GM21360 (cell line): ENCODE data around the gene VEZF1.

Experiments used
- ATAC-seq: cut with Tn5 transposase; IDR thresholded peaks from one replicate; pipeline ENCODE4 v1.9.1; 2021; ENCODE audit warnings: mild to moderate bottlenecking, moderate library complexity; ENCODE audit not compliant: unreplicated experiment

Gene VEZF1

DNA sequence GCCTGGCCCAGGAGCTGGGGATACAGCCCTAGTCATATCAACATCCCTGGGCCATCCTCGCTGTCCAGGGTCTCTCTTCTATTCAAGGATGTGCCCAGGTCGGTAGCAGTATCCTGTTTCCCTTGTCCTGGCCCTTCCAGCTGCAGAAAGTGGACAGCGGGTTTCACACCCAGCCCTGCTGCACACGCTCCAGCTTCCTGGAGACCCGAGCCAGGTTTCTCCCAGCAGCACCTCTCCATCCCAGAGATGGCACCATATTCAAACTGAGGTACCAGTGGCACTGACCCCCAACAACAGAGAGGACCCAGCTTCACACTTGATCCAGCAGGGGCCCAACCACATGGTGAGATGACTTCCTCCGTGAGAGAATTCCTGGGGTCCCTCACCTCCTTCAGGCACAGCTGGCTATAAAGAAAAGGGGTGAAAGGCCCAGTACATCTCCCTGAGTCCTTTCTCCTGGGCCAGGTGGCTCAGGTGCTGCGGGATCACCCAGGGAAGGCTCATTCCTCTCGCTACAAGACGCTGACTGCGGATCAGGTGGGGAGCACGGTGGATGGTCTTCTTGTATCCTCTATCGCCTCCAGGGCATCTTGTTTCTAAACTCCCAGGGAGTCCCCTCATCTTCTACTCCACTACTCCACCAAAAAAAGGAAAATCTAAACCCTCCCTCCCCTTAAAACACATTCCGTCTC is 34.2 kb downstream of the VEZF1 start:
- no peak for ATAC-seq

DNA sequence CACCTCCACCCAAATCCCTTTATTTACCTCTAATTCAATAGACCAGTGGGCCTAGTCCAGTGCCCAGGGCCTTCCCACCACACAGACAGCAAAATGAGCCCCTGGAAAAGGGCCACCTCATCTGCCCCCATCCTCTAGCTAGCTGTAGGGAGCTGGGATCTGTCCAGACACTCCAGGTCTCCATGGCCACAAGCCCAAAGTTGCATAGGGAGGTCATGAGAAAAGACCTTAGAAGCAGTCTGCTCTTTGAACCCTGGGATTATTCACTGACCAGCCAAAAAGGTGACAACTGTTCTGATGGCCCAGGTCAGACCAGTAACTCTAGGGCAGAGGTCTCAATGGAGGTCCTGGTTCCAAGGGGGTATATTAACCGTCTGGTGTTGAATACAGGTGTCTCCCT is 34.8 kb downstream of the VEZF1 start:
- ATAC-seq: no peak

- ATAC-seq: no peak
These were observed 38.4 kb downstream of the VEZF1 start for GRCh38 chr17:57949649-57950048.

- ATAC-seq: no peak
These were observed 39.3 kb downstream of the VEZF1 start for GRCh38 chr17:57948555-57949420.

- ATAC-seq: no peak
These were observed 39.9 kb downstream of the VEZF1 start for GRCh38 chr17:57948169-57948554.

DNA sequence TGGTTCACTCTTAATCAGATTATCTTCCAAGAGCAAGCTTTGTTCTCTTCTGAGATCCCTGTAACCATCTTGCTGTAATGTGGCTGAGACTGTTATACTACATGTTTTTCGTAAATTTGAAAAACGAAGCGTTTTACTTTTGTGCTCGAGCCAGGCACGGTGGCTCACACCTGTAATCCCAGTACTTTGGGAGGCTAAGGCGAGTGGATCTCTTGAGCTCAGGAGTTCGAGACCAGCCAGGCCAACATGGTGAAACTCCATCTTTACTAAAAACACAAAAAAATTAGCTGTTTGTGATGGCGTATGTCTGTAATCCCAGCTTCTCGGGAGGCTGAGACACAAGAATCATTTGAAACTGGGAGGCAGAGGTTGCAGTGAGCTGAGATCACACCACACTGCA is 40.7 kb downstream of the VEZF1 start:
- ATAC-seq: no peak

DNA sequence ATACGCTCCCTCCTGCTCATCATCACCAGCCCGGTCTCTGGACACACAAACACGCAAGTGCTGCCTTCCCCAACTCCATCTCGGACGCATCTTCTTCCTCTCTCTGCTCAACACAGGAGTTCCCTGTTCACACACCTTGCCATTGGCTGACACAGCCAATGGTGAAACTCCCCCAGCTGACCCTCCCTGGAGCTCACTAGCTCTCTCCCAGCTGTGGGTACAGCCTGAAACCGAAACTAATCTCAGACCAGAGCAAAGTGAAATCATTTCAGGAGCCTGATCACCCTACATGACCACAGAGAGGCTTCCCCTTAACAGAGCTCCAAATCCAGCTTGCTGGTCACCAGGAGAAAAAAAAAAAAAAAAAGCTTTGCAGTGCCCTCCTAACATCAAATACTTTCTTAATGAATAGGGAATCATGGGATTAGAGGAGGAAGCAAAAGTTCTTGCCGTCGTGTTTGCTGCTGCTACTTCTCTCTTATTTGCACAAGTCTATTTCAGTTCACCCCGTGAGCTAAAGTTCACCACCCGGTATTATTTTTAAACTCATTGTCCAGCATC is 41.2 kb downstream of the VEZF1 start:
- ATAC-seq: peak; percentile 75

DNA sequence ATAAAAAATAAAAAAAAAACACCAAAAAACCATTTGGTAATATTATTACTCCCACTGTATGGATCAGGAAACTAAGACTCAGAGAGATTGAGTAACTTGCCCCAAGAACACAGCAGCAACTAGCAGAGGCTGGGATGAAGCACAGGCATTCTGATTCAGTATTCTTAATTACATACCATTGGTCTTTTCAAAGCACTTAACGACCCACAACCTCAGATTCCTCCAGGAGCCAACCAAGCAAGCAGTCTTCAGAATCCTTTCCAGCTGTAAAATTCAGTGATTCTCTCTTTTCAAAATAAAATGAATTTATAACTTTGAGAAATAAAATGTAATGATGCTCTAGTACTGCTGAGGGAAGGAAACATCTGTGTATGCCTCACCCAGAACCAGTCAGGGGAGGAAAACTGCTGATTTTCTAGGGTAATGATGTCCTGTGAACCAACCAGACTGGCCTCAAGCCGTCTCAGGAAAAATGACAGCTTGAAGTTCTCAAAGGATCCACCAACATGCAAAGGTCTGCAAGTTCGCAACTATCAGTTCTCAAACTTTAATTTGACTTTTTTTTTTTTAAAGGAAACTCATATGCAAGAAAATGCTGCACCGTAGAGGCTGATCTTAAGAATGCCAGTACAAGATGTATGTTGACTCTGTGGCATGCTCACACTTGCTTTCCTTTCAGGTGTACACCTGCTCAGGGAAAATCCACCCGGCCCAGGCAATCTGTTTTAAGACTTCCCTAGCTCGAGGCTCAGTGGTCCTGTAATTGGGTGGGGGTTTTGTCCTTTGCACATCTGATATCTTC is 41.9 kb downstream of the VEZF1 start:
- ATAC-seq: peak; percentile 7

DNA sequence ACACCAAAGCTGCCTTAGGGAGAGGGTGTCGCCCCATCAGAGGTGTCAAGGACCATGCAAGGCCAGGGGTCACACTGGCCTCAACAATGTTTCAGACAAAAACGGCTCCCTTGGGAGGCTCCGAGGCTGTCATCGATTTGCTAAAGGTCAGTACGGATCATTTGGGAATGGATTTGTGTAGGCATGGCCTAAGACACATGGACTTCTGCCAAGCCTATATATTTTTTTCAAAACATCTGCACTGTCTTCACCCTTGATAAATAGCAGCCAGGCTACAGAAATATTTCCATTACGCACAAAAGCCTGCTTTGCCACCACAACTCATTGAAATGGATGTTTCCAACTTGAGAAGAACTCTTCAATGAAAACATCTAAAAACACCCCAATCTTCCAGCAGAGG is 43.1 kb downstream of the VEZF1 start:
- no peak for ATAC-seq

DNA sequence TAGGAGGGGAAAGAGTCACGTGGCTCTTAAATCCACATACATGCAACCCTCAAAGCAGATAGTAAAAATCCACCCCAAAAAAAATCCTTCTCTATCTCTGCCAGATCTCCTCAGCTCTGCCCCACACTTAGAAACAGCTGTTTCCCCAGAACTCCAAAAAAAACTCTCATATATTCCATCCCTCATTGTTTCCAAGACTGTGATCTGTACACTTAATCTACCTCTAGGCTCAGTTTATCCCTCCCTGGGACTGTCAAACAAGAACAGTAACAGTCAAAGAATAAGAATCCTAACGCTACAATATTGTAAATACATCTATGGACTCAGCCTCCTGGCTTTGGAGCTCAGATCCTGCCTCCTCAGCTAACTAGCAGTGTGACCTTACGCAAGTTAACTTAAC is 44.4 kb downstream of the VEZF1 start:
- ATAC-seq: no peak

- ATAC-seq: no peak
These were observed 44.9 kb downstream of the VEZF1 start for GRCh38 chr17:57943140-57943539.

- no peak for ATAC-seq
These were observed 46.4 kb downstream of the VEZF1 start for GRCh38 chr17:57941384-57942370.

- ATAC-seq: no peak
These were observed 47.3 kb downstream of the VEZF1 start for GRCh38 chr17:57940653-57941329.

- ATAC-seq: no peak
These were observed 47.8 kb downstream of the VEZF1 start for GRCh38 chr17:57940231-57940630.

DNA sequence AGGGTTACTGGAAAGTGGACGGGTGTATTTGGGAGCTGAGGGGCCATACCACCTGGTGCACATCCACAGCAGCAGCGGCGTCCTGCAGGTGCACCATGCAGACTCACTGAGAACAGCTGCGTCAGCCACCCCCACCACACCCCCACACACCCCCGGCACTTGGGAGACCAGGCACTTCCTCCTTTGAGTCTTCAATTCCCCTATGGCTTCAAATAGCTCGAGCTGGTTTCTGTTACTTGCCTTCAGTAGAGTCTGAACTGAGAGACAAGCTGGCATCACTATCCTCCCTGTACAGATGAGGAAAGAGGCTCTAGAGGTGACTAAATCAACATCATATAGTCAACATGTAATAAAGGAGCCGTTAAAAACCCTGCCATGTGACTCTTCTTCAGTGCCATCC is 48.3 kb downstream of the VEZF1 start:
- ATAC-seq: peak; percentile 52

DNA sequence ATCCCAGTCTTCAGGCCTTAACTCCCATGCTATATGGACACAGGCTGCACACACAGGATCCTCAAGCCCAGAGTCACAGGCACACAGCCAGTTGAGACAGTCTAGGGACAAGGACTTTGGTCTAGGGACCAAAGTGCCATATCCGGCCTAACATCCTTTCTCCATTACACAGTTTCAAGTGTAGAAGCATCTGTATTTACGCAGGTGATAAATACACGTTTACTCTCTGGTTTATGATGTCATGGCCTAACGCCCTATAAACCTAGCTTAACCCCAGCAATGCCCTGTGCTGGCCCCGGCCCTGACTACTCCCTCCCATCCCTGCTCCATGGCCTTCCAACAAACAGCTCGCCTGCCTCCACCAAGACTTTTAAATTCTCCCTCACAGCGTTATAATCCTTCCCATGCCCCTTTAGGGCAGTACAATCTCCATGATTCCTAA is 50.0 kb downstream of the VEZF1 start:
- ATAC-seq: no peak

DNA sequence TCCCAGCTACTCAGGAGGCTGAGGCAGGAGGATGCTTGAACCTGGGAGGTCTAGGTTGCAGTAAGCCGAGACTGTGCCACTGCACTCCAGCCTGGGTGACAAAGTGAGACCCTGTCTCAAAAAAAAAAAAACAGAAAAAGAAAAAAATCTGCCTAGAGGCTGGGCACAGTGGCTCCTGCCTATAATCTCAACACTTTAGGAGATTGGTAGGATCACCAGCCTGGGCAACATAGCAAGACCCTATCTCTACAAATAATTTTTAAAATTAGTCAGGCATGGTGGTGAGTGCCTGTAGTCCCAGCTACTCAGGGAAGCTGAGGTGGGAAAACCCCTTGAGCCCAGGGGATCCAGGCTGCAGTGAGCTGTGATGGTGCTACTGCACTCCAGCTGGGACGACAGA is 50.6 kb downstream of the VEZF1 start:
- no peak for ATAC-seq

- ATAC-seq: no peak
These were observed 51.9 kb downstream of the VEZF1 start for GRCh38 chr17:57935833-57936807.
